ENCODE measurements around the gene ARHGAP32.
A peak's percentile ranks its signal among the peaks of the same experiment; 100 is the strongest.

Gene ARHGAP32

GRCh38 chr11:129222158-129222557 is 30.0 kb upstream of the ARHGAP32 start:
- Histone ChIP-seq H3K4me1 (ENCODE audit: control insufficient read depth, low read depth, low read length) (peaks cover 16% of the 10 kb centered on the region), H3K36me3 (ENCODE audit: control insufficient read depth, low read depth, low read length) (no peaks in the 10 kb centered on the region), H3K9ac (ENCODE audit: low read length) (no peak overlapping the region), H3K27ac (ENCODE audit: low read length) (no peak overlapping the region), H3K4me3 (ENCODE audit: low read length) (no peak overlapping the region), H3K27me3 (ENCODE audit: control insufficient read depth, insufficient read depth, low read length) (no peaks in the 10 kb centered on the region), H3K9me3 (ENCODE audit: control insufficient read depth, low read depth, low read length) (peaks cover 5% of the 10 kb centered on the region)

- H3K4me3 ChIP-seq (ENCODE audit: low read length) = no peak overlapping the region
Observed at GRCh38 chr11:129215506-129216245, 23.6 kb upstream of the ARHGAP32 start.

GRCh38 chr11:129214710-129215295 is 22.7 kb upstream of the ARHGAP32 start:
- no peak overlapping the region for H3K9ac ChIP-seq (ENCODE audit: low read length)
- H3K27ac ChIP-seq (ENCODE audit: low read length) = no peak overlapping the region
- H3K4me1 ChIP-seq (ENCODE audit: control insufficient read depth, low read depth, low read length) = peaks cover 38% of the 10 kb centered on the region
- no peak overlapping the region for H3K4me3 ChIP-seq (ENCODE audit: low read length)
- no peaks in the 10 kb centered on the region for H3K27me3 ChIP-seq (ENCODE audit: control insufficient read depth, insufficient read depth, low read length)
- no peaks in the 10 kb centered on the region for H3K36me3 ChIP-seq (ENCODE audit: control insufficient read depth, low read depth, low read length)
- H3K9me3 ChIP-seq (ENCODE audit: control insufficient read depth, low read depth, low read length) = no peaks in the 10 kb centered on the region

More at GRCh38 chr11:129215506-129216245, 23.6 kb upstream of the ARHGAP32 start:
- Histone ChIP-seq H3K9ac (ENCODE audit: low read length) (no peak overlapping the region), H3K9me3 (ENCODE audit: control insufficient read depth, low read depth, low read length) (no peaks in the 10 kb centered on the region), H3K4me1 (ENCODE audit: control insufficient read depth, low read depth, low read length) (peaks cover 34% of the 10 kb centered on the region), H3K27me3 (ENCODE audit: control insufficient read depth, insufficient read depth, low read length) (no peaks in the 10 kb centered on the region), H3K27ac (ENCODE audit: low read length) (no peak overlapping the region), H3K36me3 (ENCODE audit: control insufficient read depth, low read depth, low read length) (no peaks in the 10 kb centered on the region)

- no peaks in the 10 kb centered on the region for H3K27me3 ChIP-seq (ENCODE audit: control insufficient read depth, insufficient read depth, low read length)
- H3K9ac ChIP-seq (ENCODE audit: low read length) = no peak overlapping the region
- H3K27ac ChIP-seq (ENCODE audit: low read length) = no peak overlapping the region
- H3K4me3 ChIP-seq (ENCODE audit: low read length) = no peak overlapping the region
- peaks cover 47% of the 10 kb centered on the region for H3K4me1 ChIP-seq (ENCODE audit: control insufficient read depth, low read depth, low read length)
- no peaks in the 10 kb centered on the region for H3K36me3 ChIP-seq (ENCODE audit: control insufficient read depth, low read depth, low read length)
- no peaks in the 10 kb centered on the region for H3K9me3 ChIP-seq (ENCODE audit: control insufficient read depth, low read depth, low read length)
Observed at GRCh38 chr11:129213261-129213660, 21.1 kb upstream of the ARHGAP32 start.

GRCh38 chr11:129211397-129211796 is 19.3 kb upstream of the ARHGAP32 start:
- no peaks in the 10 kb centered on the region for H3K36me3 ChIP-seq (ENCODE audit: control insufficient read depth, low read depth, low read length)
- H3K27me3 ChIP-seq (ENCODE audit: control insufficient read depth, insufficient read depth, low read length) = no peaks in the 10 kb centered on the region
- H3K9ac ChIP-seq (ENCODE audit: low read length) = no peak overlapping the region
- H3K27ac ChIP-seq (ENCODE audit: low read length) = no peak overlapping the region
- no peaks in the 10 kb centered on the region for H3K9me3 ChIP-seq (ENCODE audit: control insufficient read depth, low read depth, low read length)
- peaks cover 47% of the 10 kb centered on the region for H3K4me1 ChIP-seq (ENCODE audit: control insufficient read depth, low read depth, low read length)
- no peak overlapping the region for H3K4me3 ChIP-seq (ENCODE audit: low read length)

- Histone ChIP-seq H3K36me3 (ENCODE audit: control insufficient read depth, low read depth, low read length) (no peaks in the 10 kb centered on the region), H3K9ac (ENCODE audit: low read length) (no peak overlapping the region), H3K27ac (ENCODE audit: low read length) (no peak overlapping the region), H3K27me3 (ENCODE audit: control insufficient read depth, insufficient read depth, low read length) (no peaks in the 10 kb centered on the region), H3K4me1 (ENCODE audit: control insufficient read depth, low read depth, low read length) (peaks cover 47% of the 10 kb centered on the region), H3K9me3 (ENCODE audit: control insufficient read depth, low read depth, low read length) (no peaks in the 10 kb centered on the region), H3K4me3 (ENCODE audit: low read length) (no peak overlapping the region)
Observed at GRCh38 chr11:129210831-129211181, 18.7 kb upstream of the ARHGAP32 start.

- no peak overlapping the region for H3K9ac ChIP-seq (ENCODE audit: low read length)
- no peaks in the 10 kb centered on the region for H3K27me3 ChIP-seq (ENCODE audit: control insufficient read depth, insufficient read depth, low read length)
- peak overlapping the region; percentile 29 for H3K4me3 ChIP-seq (ENCODE audit: low read length)
- no peak overlapping the region for H3K27ac ChIP-seq (ENCODE audit: low read length)
- no peaks in the 10 kb centered on the region for H3K36me3 ChIP-seq (ENCODE audit: control insufficient read depth, low read depth, low read length)
- H3K4me1 ChIP-seq (ENCODE audit: control insufficient read depth, low read depth, low read length) = peaks cover 40% of the 10 kb centered on the region
- H3K9me3 ChIP-seq (ENCODE audit: control insufficient read depth, low read depth, low read length) = no peaks in the 10 kb centered on the region
Observed at GRCh38 chr11:129209891-129210830, 18.0 kb upstream of the ARHGAP32 start.

- H3K36me3 ChIP-seq (ENCODE audit: control insufficient read depth, low read depth, low read length) = no peaks in the 10 kb centered on the region
- no peaks in the 10 kb centered on the region for H3K27me3 ChIP-seq (ENCODE audit: control insufficient read depth, insufficient read depth, low read length)
- H3K4me1 ChIP-seq (ENCODE audit: control insufficient read depth, low read depth, low read length) = peaks cover 31% of the 10 kb centered on the region
- no peak overlapping the region for H3K9ac ChIP-seq (ENCODE audit: low read length)
- H3K4me3 ChIP-seq (ENCODE audit: low read length) = no peak overlapping the region
- H3K27ac ChIP-seq (ENCODE audit: low read length) = no peak overlapping the region
- H3K9me3 ChIP-seq (ENCODE audit: control insufficient read depth, low read depth, low read length) = no peaks in the 10 kb centered on the region
Observed at GRCh38 chr11:129208863-129209262, 16.7 kb upstream of the ARHGAP32 start.

GRCh38 chr11:129204150-129204838 is 12.2 kb upstream of the ARHGAP32 start:
- H3K27ac ChIP-seq (ENCODE audit: low read length) = no peak overlapping the region
- H3K4me1 ChIP-seq (ENCODE audit: control insufficient read depth, low read depth, low read length) = peaks cover 11% of the 10 kb centered on the region
- H3K4me3 ChIP-seq (ENCODE audit: low read length) = no peak overlapping the region
- no peaks in the 10 kb centered on the region for H3K36me3 ChIP-seq (ENCODE audit: control insufficient read depth, low read depth, low read length)
- H3K9me3 ChIP-seq (ENCODE audit: control insufficient read depth, low read depth, low read length) = peaks cover 5% of the 10 kb centered on the region
- H3K27me3 ChIP-seq (ENCODE audit: control insufficient read depth, insufficient read depth, low read length) = no peaks in the 10 kb centered on the region
- H3K9ac ChIP-seq (ENCODE audit: low read length) = no peak overlapping the region

GRCh38 chr11:129202646-129203045 is 10.5 kb upstream of the ARHGAP32 start:
- Histone ChIP-seq H3K27me3 (ENCODE audit: control insufficient read depth, insufficient read depth, low read length) (no peaks in the 10 kb centered on the region), H3K27ac (ENCODE audit: low read length) (no peak overlapping the region), H3K9ac (ENCODE audit: low read length) (no peak overlapping the region), H3K4me3 (ENCODE audit: low read length) (no peak overlapping the region), H3K36me3 (ENCODE audit: control insufficient read depth, low read depth, low read length) (no peaks in the 10 kb centered on the region), H3K9me3 (ENCODE audit: control insufficient read depth, low read depth, low read length) (peaks cover 5% of the 10 kb centered on the region), H3K4me1 (ENCODE audit: control insufficient read depth, low read depth, low read length) (peaks cover 3% of the 10 kb centered on the region)

GRCh38 chr11:129195682-129196081 is 3.6 kb upstream of the ARHGAP32 start:
- Histone ChIP-seq H3K36me3 (ENCODE audit: control insufficient read depth, low read depth, low read length) (no peaks in the 10 kb centered on the region), H3K9ac (ENCODE audit: low read length) (no peak overlapping the region), H3K4me1 (ENCODE audit: control insufficient read depth, low read depth, low read length) (peaks cover 12% of the 10 kb centered on the region), H3K27me3 (ENCODE audit: control insufficient read depth, insufficient read depth, low read length) (no peaks in the 10 kb centered on the region), H3K4me3 (ENCODE audit: low read length) (no peak overlapping the region), H3K9me3 (ENCODE audit: control insufficient read depth, low read depth, low read length) (peaks cover 5% of the 10 kb centered on the region), H3K27ac (ENCODE audit: low read length) (no peak overlapping the region)

Measured in iPS-18a (cell line).